IPS DF 19.7 (cell line): ENCODE measurements around the gene GRK5.
"Not testable (repeated sequence)": the region's sequence is repeated elsewhere in the genome, so short reads cannot be mapped to it uniquely, and the experiment has no call there.

ENCODE experiments used
- DNase-seq: peaks from one replicate; pipeline ENCODE4 v3.0.0-alpha.2; 2013; ENCODE audit warnings: low read depth, low spot score

GRK5 gene

GRCh38 chr10:119419931-119420330 lies 212.6 kb downstream of the GRK5 start:
- DNase-seq, result no peak

GRCh38 chr10:119420950-119421875 lies 213.8 kb downstream of the GRK5 start:
- DNase-seq, result no peak

- no peak for DNase-seq
Measured at GRCh38 chr10:119421891-119422681, 214.7 kb downstream of the GRK5 start.

GRCh38 chr10:119422682-119423509 lies 215.5 kb downstream of the GRK5 start:
- no peak for DNase-seq

GRCh38 chr10:119423510-119424257 lies 216.3 kb downstream of the GRK5 start:
- no peak for DNase-seq

GRCh38 chr10:119424258-119424975 lies 217.0 kb downstream of the GRK5 start:
- DNase-seq, result no peak

GRCh38 chr10:119425102-119425880 lies 217.9 kb downstream of the GRK5 start:
- DNase-seq, result no peak

GRCh38 chr10:119425881-119426170 lies 218.5 kb downstream of the GRK5 start:
- no peak for DNase-seq

GRCh38 chr10:119426699-119427098 lies 219.3 kb downstream of the GRK5 start:
- DNase-seq, result no peak

GRCh38 chr10:119427263-119427864 lies 220.0 kb downstream of the GRK5 start:
- DNase-seq, result no peak

- no peak for DNase-seq
Measured at GRCh38 chr10:119428789-119429188, 221.4 kb downstream of the GRK5 start.

GRCh38 chr10:119429771-119430170 lies 222.4 kb downstream of the GRK5 start:
- no peak for DNase-seq

GRCh38 chr10:119431034-119431772 lies 223.8 kb downstream of the GRK5 start:
- no peak for DNase-seq

GRCh38 chr10:119431773-119432135 lies 224.4 kb downstream of the GRK5 start:
- DNase-seq, result no peak

- DNase-seq, result not testable (repeated sequence)
Measured at GRCh38 chr10:119434942-119435341, 227.6 kb downstream of the GRK5 start.

GRCh38 chr10:119438717-119439116 lies 231.3 kb downstream of the GRK5 start:
- no peak for DNase-seq

- no peak for DNase-seq
Measured at GRCh38 chr10:119439922-119440321, 232.6 kb downstream of the GRK5 start.

GRCh38 chr10:119441151-119441821 lies 233.9 kb downstream of the GRK5 start:
- no peak for DNase-seq
